GM20431 (cell line): ENCODE data around the gene RAPGEF4.
"Not testable (repeated sequence)": the region's sequence is repeated elsewhere in the genome, so short reads cannot be mapped to it uniquely, and the experiment has no call there.

Experiments
- in situ Hi-C: fragments of 300-500 bp; cut with MseI, MboI; formaldehyde crosslinking; loops from one replicate; pipeline ENCODE4 v1.15.0; 2020; ENCODE audit warnings: low sequenced_read_pairs; ENCODE audit not compliant: unreplicated experiment

The RAPGEF4 gene

GRCh38 chr2:172725284-172725683 lies 10.4 kb upstream of the RAPGEF4 start:
- in situ Hi-C loops = no loop called here

GRCh38 chr2:172725746-172726145 lies 9.9 kb upstream of the RAPGEF4 start:
- in situ Hi-C loops = no loop called here

- in situ Hi-C loops = no loop called here
Observed at GRCh38 chr2:172726172-172726735, 9.4 kb upstream of the RAPGEF4 start.

- in situ Hi-C loops = no loop called here
Observed at GRCh38 chr2:172730411-172730810, 5.2 kb upstream of the RAPGEF4 start.

- in situ Hi-C loops = no loop called here
Observed at GRCh38 chr2:172734711-172735581, 699 bp upstream of the RAPGEF4 start.

GRCh38 chr2:172736424-172737174 lies 954 bp downstream of the RAPGEF4 start:
- in situ Hi-C loops = no loop called here

- in situ Hi-C loops = no loop called here
Observed at GRCh38 chr2:172739661-172740266, 4.1 kb downstream of the RAPGEF4 start.

- in situ Hi-C loops = no loop called here
Observed at GRCh38 chr2:172740856-172741255, 5.2 kb downstream of the RAPGEF4 start.

- in situ Hi-C loops = no loop called here
Observed at GRCh38 chr2:172742931-172743540, 7.4 kb downstream of the RAPGEF4 start.

- in situ Hi-C loops = no loop called here
Observed at GRCh38 chr2:172743898-172744297, 8.3 kb downstream of the RAPGEF4 start.

- in situ Hi-C loops = no loop called here
Observed at GRCh38 chr2:172745636-172746035, 10.0 kb downstream of the RAPGEF4 start.

GRCh38 chr2:172748543-172748942 lies 12.9 kb downstream of the RAPGEF4 start:
- in situ Hi-C loops = not testable (repeated sequence)

GRCh38 chr2:172749388-172749787 lies 13.7 kb downstream of the RAPGEF4 start:
- in situ Hi-C loops = no loop called here

- in situ Hi-C loops = no loop called here
Observed at GRCh38 chr2:172751564-172751963, 15.9 kb downstream of the RAPGEF4 start.

- in situ Hi-C loops = no loop called here
Observed at GRCh38 chr2:172753610-172754009, 18.0 kb downstream of the RAPGEF4 start.

GRCh38 chr2:172759441-172759840 lies 23.8 kb downstream of the RAPGEF4 start:
- in situ Hi-C loops = no loop called here

GRCh38 chr2:172761306-172761705 lies 25.7 kb downstream of the RAPGEF4 start:
- in situ Hi-C loops = no loop called here

GRCh38 chr2:172762574-172762973 lies 26.9 kb downstream of the RAPGEF4 start:
- in situ Hi-C loops = no loop called here

GRCh38 chr2:172763079-172763478 lies 27.4 kb downstream of the RAPGEF4 start:
- in situ Hi-C loops = no loop called here

- in situ Hi-C loops = no loop called here
Observed at GRCh38 chr2:172765662-172766061, 30.0 kb downstream of the RAPGEF4 start.
